HepG2 (cell line): Measurements from ENCODE around the gene SPINDOC. TPM values are rescaled to one million over a fixed set of nuclear protein-coding genes. Genes with fewer than 3 reads are reported as not detected.
A peak's percentile ranks its signal among the peaks of the same experiment; 100 is the strongest.

Experiments used
- CREM ChIP-seq, 2 experiments: sonication (generic) in 1 of 2; formaldehyde crosslinking in 1 of 2; IDR thresholded peaks; 2 replicates each; pipeline versions ENCODE4 v1.4.0 to v1.6.1; 2016 to 2020; ENCODE audit warnings: antibody characterized with exemption in 1 of 2, mild to moderate bottlenecking in 1 of 2, missing genetic modification reagents in 1 of 2
- IRF1 ChIP-seq: sonication (generic); formaldehyde crosslinking; IDR thresholded peaks from 2 replicates; pipeline ENCODE4 v1.4.0; 2020; ENCODE audit warnings: low read depth, mild to moderate bottlenecking, missing genetic modification reagents
- MAX ChIP-seq: IDR thresholded peaks from 2 replicates; pipeline ENCODE4 v1.6.1; 2012; ENCODE audit warnings: inconsistent platforms
- MIER3 ChIP-seq: IDR thresholded peaks from 2 replicates; pipeline ENCODE4 v1.6.1; 2016; ENCODE audit warnings: missing compliant biosample characterization, borderline replicate concordance
- MYNN ChIP-seq: sonication (generic); formaldehyde crosslinking; IDR thresholded peaks from 2 replicates; pipeline ENCODE4 v1.4.0; 2020; ENCODE audit warnings: mild to moderate bottlenecking, low read depth, missing genetic modification reagents
- NFE2 ChIP-seq: sonication (generic); formaldehyde crosslinking; IDR thresholded peaks from 2 replicates; pipeline ENCODE4 v1.4.0; 2020; ENCODE audit warnings: missing genetic modification reagents
- PATZ1 ChIP-seq: sonication (generic); formaldehyde crosslinking; IDR thresholded peaks from 2 replicates; pipeline ENCODE4 v1.4.0; 2020; ENCODE audit warnings: missing genetic modification reagents
- PRDM4 ChIP-seq: sonication (generic); formaldehyde crosslinking; IDR thresholded peaks from 2 replicates; pipeline ENCODE4 v1.9.0; 2021; ENCODE audit warnings: missing genetic modification reagents, borderline replicate concordance
- SMAD9 ChIP-seq: sonication (generic); formaldehyde crosslinking; IDR thresholded peaks from 2 replicates; pipeline ENCODE4 v1.5.1; 2020; ENCODE audit warnings: mild to moderate bottlenecking, missing genetic modification reagents
- TBX2 ChIP-seq: sonication (generic); formaldehyde crosslinking; IDR thresholded peaks from 2 replicates; pipeline ENCODE4 v1.5.0; 2020; ENCODE audit warnings: missing genetic modification reagents, mild to moderate bottlenecking, borderline replicate concordance
- ZFP36L1 ChIP-seq: sonication (generic); formaldehyde crosslinking; IDR thresholded peaks from 2 replicates; pipeline ENCODE4 v1.8.0; 2022; ENCODE audit warnings: mild to moderate bottlenecking, missing genetic modification reagents, moderate library complexity
- ZKSCAN5 ChIP-seq: sonication (generic); formaldehyde crosslinking; IDR thresholded peaks from 2 replicates; pipeline ENCODE4 v1.5.1; 2020; ENCODE audit warnings: mild to moderate bottlenecking, missing genetic modification reagents
- ZMYM4 ChIP-seq: sonication (generic); formaldehyde crosslinking; IDR thresholded peaks from 2 replicates; pipeline ENCODE4 v1.8.1; 2023; ENCODE audit warnings: mild to moderate bottlenecking, missing genetic modification reagents
- ZNF10 ChIP-seq: sonication (generic); formaldehyde crosslinking; IDR thresholded peaks from 2 replicates; pipeline ENCODE4 v1.4.0; 2020; ENCODE audit warnings: mild to moderate bottlenecking, low read depth, missing genetic modification reagents, borderline replicate concordance
- ZNF142 ChIP-seq: sonication (generic); formaldehyde crosslinking; IDR thresholded peaks from 2 replicates; pipeline ENCODE4 v1.4.0; 2020; ENCODE audit warnings: missing genetic modification reagents
- ZNF362 ChIP-seq: sonication (generic); formaldehyde crosslinking; IDR thresholded peaks from 2 replicates; pipeline ENCODE4 v1.4.0; 2020; ENCODE audit warnings: missing genetic modification reagents, mild to moderate bottlenecking, borderline replicate concordance
- ZNF792 ChIP-seq: IDR thresholded peaks from 2 replicates; pipeline ENCODE4 v1.6.1; 2016
- polyA plus RNA-seq, 8 experiments: library from polyadenylated mRNA; depleted of rRNA in 3 of 8; stranded (reverse) in 7 of 8; unstranded in 1 of 8; fragments of >200 nt; fragmentation: Illumina TruSeq in 4 of 8; extraction: Trizol in 4 of 8; gene quantifications; 2 replicates each; pipeline versions ENCODE4 v1.2.1 to v1.2.3, GENCODE V29; 2011 to 2016; ENCODE audit warnings: low read depth in 4 of 8, missing spikeins in 1 of 8, mixed read lengths in 1 of 8; ENCODE audit not compliant: insufficient read depth in 1 of 8
- total RNA-seq, 5 experiments: library from RNA; depleted of rRNA; stranded (reverse); fragments of >200 nt; fragmentation: Illumina TruSeq; extraction: Trizol; gene quantifications; 2 replicates each; pipeline ENCODE4 v1.2.3, GENCODE V29; 2016; ENCODE audit warnings: low read depth in 1 of 5

SPINDOC gene
- total and polyA plus RNA-seq, 2 of the 13 experiments (the other 11 are each of a cell fraction or from before 2014, with no cell fraction given) = 21.4 to 29.9 TPM

GRCh38 chr11:63813035-63813562 lies at the start of gene SPINDOC (continued):
- TF ChIP-seq PRDM4 (CRISPR knock-in tag) (no peak), CREM (IDR thresholded peaks at IDR 0.05) (no peak), CREM (CRISPR knock-in tag; IDR thresholded peaks at IDR 0.05) (no peak), SMAD9 (CRISPR knock-in tag) (no peak), NFE2 (no peak), MAX (peak; percentile 63), ZNF10 (CRISPR knock-in tag) (no peak), ZNF792 (CRISPR knock-in tag) (no peak), ZNF142 (CRISPR knock-in tag) (0 out of 2 replicates have a peak, but pooled peaks have one; percentile 33), PATZ1 (peak; percentile 77), IRF1 (CRISPR knock-in tag) (no peak), TBX2 (CRISPR knock-in tag) (peak; percentile 26; the same call in 1 of the 2 replicates), MYNN (no peak), ZKSCAN5 (CRISPR knock-in tag) (no peak), ZMYM4 (CRISPR knock-in tag) (0 out of 2 replicates have a peak, but pooled peaks have one; percentile 24), ZNF362 (CRISPR knock-in tag) (no peak), MIER3 (CRISPR knock-in tag) (no peak), ZFP36L1 (no peak)
